Karpas-422 (cell line): ENCODE measurements around the gene DYSF. TPM values are rescaled to one million over a fixed set of nuclear protein-coding genes. Genes with fewer than 3 reads are reported as not detected.

Experiments
- DNase-seq: peaks from one replicate; pipeline ENCODE4 v3.0.0-alpha.2; 2015
- H2AFZ ChIP-seq: fragments of 200-600 bp; sonication (generic); 2 replicates; pipeline ENCODE4 v1.6.1; 2014; ENCODE audit warnings: antibody characterized with exemption, low read length, mixed read lengths
- H3K27ac ChIP-seq: fragments of 200-600 bp; sonication (generic); 2 replicates; pipeline ENCODE4 v1.5.1; 2014; ENCODE audit warnings: mild to moderate bottlenecking, low read length, moderate library complexity
- H3K27me3 ChIP-seq: fragments of 200-600 bp; sonication (generic); 2 replicates; pipeline ENCODE4 v1.6.1; 2014; ENCODE audit warnings: low read length, mixed read lengths
- H3K36me3 ChIP-seq: fragments of 200-600 bp; sonication (generic); 2 replicates; pipeline ENCODE4 v1.6.1; 2014; ENCODE audit warnings: low read length, mixed read lengths; ENCODE audit not compliant: insufficient read depth
- H3K4me1 ChIP-seq: fragments of 200-600 bp; sonication (generic); 2 replicates; pipeline ENCODE4 v1.6.1; 2014; ENCODE audit warnings: mild to moderate bottlenecking, low read length, mixed read lengths
- H3K4me2 ChIP-seq: fragments of 200-600 bp; sonication (generic); 2 replicates; pipeline ENCODE4 v1.6.1; 2014; ENCODE audit warnings: low read length, low read depth, mild to moderate bottlenecking; ENCODE audit not compliant: poor library complexity, severe bottlenecking
- H3K4me3 ChIP-seq: fragments of 200-600 bp; sonication (generic); 2 replicates; pipeline ENCODE4 v1.5.1; 2014; ENCODE audit warnings: mild to moderate bottlenecking, antibody characterized with exemption, low read length, mixed read lengths
- H3K79me2 ChIP-seq: fragments of 200-600 bp; sonication (generic); 2 replicates; pipeline ENCODE4 v1.6.1; 2014; ENCODE audit warnings: mild to moderate bottlenecking, low read length, mixed read lengths
- H3K9ac ChIP-seq: fragments of 200-600 bp; sonication (generic); 2 replicates; pipeline ENCODE4 v1.6.0; 2014; ENCODE audit warnings: low read length
- H3K9me2 ChIP-seq: fragments of 200-600 bp; sonication (generic), shearing (Covaris generic); replicated peaks from 2 replicates; pipeline ENCODE4 v1.6.0; 2014; ENCODE audit warnings: mild to moderate bottlenecking, low read length, moderate library complexity; ENCODE audit not compliant: insufficient read depth
- H3K9me3 ChIP-seq: fragments of 300-700, 200-600 bp; sonication (generic); 2 replicates; pipeline ENCODE4 v1.6.1; 2014; ENCODE audit warnings: low read length, mixed read lengths
- H4K20me1 ChIP-seq: fragments of 200-600 bp; sonication (generic); 2 replicates; pipeline ENCODE4 v1.6.1; 2014; ENCODE audit warnings: mild to moderate bottlenecking, antibody characterized with exemption, low read length, low read depth; ENCODE audit not compliant: insufficient read depth
- total RNA-seq: library from RNA; depleted of rRNA; stranded (reverse); fragments of >200 nt; shearing (Covaris generic); gene quantifications from 2 replicates; pipeline ENCODE4 v1.2.3, GENCODE V29; 2014; ENCODE audit warnings: low replicate concordance

Gene DYSF
- total RNA-seq, 1 experiment from 2014 or later: not detected

DNA sequence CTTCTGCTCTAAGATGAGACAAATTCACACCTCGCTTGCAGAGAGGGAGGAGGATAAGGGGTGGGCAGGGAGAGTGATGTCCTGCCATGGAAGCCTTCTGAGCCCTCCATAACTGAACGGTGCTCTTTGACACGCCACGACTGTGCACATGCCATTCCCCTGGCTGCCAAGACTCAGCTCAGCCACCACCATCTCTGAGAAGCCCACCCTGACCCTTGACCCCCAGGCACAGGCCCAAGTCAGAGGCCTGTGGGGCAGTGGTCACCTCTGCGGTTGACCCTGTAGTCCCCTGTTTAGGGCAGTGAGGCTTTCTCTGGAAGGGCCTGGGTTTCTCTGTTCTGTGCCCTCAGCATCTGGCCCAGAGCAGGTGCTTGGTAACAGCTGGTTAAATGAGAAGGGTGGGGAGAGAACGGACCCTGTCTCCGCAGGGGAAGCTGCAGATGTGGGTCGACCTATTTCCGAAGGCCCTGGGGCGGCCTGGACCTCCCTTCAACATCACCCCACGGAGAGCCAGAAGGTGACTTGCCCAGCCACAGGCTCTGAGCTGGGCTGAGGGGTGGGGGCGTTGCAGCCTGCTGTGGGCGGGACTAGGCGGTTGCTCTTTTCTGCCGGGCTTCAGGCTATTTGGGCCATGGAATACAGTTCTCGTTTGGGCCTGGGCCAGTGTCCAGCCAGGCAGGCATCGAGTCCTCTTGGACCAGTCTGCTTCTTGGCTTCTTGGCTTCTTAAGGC, 215.1 kb downstream of the DYSF start:
- no peaks in the 10 kb centered on the region for H3K79me2 ChIP-seq
- no peak for DNase-seq
- H4K20me1 ChIP-seq: no peaks in the 10 kb centered on the region
- no peak overlapping the region for H3K9ac ChIP-seq
- H3K4me1 ChIP-seq: no peaks in the 10 kb centered on the region
- no peak overlapping the region for H2AFZ ChIP-seq
- no peak overlapping the region for H3K4me2 ChIP-seq
- H3K27ac ChIP-seq: no peak overlapping the region
- H3K4me3 ChIP-seq: no peak overlapping the region
- H3K9me2 ChIP-seq: no peaks in the 10 kb centered on the region
- H3K36me3 ChIP-seq: no peaks in the 10 kb centered on the region
- no peaks in the 10 kb centered on the region for H3K27me3 ChIP-seq
- no peaks in the 10 kb centered on the region for H3K9me3 ChIP-seq

DNA sequence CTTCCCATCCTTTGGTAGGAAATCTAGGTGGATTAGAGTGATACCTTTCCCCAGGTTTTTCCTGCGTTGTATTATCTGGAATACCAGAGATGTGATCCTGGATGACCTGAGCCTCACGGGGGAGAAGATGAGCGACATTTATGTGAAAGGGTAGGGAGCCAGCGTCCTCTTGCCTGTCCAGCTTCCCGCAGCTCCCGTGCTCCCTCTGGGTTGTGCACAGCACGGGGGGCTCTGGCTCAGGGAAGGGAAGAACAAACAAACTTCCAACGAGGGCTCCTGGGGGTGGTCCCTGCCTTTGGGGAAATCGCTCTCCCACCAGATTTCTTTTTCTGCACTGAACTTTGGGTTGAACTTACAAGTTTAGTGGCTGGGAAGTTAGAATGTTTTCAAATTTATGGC, 215.7 kb downstream of the DYSF start:
- Histone ChIP-seq H3K36me3 (no peaks in the 10 kb centered on the region), H2AFZ (no peak overlapping the region), H3K4me3 (no peak overlapping the region), H3K79me2 (no peaks in the 10 kb centered on the region), H3K4me2 (no peak overlapping the region), H3K9me2 (no peaks in the 10 kb centered on the region), H3K27me3 (no peaks in the 10 kb centered on the region), H3K4me1 (no peaks in the 10 kb centered on the region), H3K9ac (no peak overlapping the region), H3K27ac (no peak overlapping the region), H3K9me3 (no peaks in the 10 kb centered on the region), H4K20me1 (no peaks in the 10 kb centered on the region)
- DNase-seq: no peak

DNA sequence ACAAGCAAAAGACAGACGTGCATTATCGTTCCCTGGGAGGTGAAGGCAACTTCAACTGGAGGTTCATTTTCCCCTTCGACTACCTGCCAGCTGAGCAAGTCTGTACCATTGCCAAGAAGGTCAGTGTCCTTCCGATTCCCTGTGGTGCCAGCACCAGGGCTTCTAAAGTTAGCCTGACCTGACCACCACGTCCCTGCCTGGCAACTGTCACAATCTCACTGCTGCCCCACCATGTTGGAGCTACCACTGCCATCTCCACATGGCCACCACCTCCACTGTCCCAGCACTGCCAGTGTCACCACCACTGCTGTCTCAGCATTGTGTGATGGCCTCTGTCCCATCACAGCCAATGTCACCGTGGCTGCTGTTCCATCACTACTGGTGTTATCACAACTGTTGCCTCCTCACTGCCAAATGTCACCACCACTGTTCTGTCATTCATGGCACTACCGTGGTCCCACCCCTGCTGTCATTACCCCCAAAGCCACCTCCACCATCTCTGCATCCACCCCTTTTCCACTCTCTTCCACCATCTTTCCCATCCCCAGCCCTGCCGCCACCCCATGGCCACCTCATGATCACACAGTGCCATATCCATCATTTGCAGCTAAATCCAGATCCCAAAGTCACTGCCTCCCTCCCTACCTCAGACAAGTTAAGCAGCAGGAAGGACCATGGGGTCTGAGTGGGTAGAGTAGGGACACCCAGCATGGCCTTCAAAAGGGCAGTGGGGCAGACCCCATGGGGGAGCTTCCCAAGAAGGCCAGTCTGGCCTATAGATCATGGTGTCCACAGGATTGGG, 216.5 kb downstream of the DYSF start:
- Histone ChIP-seq H3K4me2 (no peak overlapping the region), H3K27me3 (no peaks in the 10 kb centered on the region), H3K4me1 (no peaks in the 10 kb centered on the region), H2AFZ (no peak overlapping the region), H3K27ac (no peak overlapping the region), H3K36me3 (no peaks in the 10 kb centered on the region), H3K9me3 (no peaks in the 10 kb centered on the region), H3K9me2 (no peaks in the 10 kb centered on the region), H3K4me3 (no peak overlapping the region), H3K79me2 (no peaks in the 10 kb centered on the region), H4K20me1 (no peaks in the 10 kb centered on the region), H3K9ac (no peak overlapping the region)
- DNase-seq: no peak

DNA sequence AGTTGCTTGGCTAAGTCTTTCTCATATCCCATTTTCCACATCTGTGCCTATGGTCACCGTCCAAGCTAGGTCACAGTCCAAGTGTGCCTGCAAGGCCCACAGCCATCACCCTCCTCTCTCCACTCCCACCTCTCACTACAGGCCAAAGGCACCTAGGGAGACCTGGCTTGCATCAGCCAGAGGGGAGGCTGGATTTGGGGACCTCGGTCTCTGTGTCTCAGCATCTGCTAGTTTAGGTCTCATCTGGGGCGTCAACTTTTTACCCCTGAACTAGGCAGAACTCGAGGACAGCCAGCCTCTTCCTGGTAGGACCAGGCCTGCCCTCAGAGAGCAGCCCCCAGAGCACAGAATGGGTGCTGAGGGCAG, 217.1 kb downstream of the DYSF start:
- Histone ChIP-seq H3K4me1 (no peaks in the 10 kb centered on the region), H3K27me3 (no peaks in the 10 kb centered on the region), H3K27ac (no peak overlapping the region), H3K4me3 (no peak overlapping the region), H3K36me3 (no peaks in the 10 kb centered on the region), H3K4me2 (no peak overlapping the region), H3K9me2 (no peaks in the 10 kb centered on the region), H3K9ac (no peak overlapping the region), H2AFZ (no peak overlapping the region), H3K9me3 (no peaks in the 10 kb centered on the region), H4K20me1 (no peaks in the 10 kb centered on the region), H3K79me2 (no peaks in the 10 kb centered on the region)
- DNase-seq: no peak

DNA sequence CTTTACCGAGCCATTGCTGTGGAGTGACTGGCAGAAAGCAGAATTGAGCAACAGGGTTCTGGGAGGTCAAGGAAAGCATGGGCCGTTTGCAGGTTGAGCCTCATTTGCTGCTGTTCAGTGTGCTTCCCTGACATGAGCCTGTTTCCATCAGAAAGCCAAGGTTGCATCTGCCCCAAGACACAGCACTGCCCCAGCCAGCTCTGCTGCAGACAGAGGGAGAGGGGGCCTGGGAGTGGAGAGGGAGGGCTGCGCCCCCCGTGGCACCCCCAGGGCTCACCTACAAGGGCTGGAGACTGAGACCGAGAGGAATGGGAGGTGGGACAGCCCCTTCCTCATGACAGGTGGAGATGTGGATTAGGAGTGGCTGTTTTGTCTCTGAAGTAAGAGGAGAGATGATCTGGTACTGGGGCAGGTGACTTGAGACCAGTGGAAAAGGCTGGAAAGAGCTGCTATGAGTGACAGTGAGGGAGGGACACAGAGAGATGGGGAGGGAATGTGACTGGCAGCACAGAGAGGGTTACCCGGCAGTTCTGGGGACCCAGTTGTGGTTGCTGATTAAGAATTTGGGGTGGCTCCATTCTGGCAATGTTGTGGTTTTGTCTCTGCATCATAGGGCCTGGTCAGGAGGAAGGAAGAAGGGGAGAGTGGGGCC, 218.0 kb downstream of the DYSF start:
- no peak overlapping the region for H3K9ac ChIP-seq
- no peaks in the 10 kb centered on the region for H3K9me3 ChIP-seq
- no peaks in the 10 kb centered on the region for H4K20me1 ChIP-seq
- no peaks in the 10 kb centered on the region for H3K79me2 ChIP-seq
- H3K4me2 ChIP-seq: no peak overlapping the region
- no peak overlapping the region for H3K4me3 ChIP-seq
- H3K27me3 ChIP-seq: no peaks in the 10 kb centered on the region
- no peak overlapping the region for H3K27ac ChIP-seq
- no peak for DNase-seq
- no peaks in the 10 kb centered on the region for H3K36me3 ChIP-seq
- H3K9me2 ChIP-seq: no peaks in the 10 kb centered on the region
- H3K4me1 ChIP-seq: no peaks in the 10 kb centered on the region
- no peak overlapping the region for H2AFZ ChIP-seq

DNA sequence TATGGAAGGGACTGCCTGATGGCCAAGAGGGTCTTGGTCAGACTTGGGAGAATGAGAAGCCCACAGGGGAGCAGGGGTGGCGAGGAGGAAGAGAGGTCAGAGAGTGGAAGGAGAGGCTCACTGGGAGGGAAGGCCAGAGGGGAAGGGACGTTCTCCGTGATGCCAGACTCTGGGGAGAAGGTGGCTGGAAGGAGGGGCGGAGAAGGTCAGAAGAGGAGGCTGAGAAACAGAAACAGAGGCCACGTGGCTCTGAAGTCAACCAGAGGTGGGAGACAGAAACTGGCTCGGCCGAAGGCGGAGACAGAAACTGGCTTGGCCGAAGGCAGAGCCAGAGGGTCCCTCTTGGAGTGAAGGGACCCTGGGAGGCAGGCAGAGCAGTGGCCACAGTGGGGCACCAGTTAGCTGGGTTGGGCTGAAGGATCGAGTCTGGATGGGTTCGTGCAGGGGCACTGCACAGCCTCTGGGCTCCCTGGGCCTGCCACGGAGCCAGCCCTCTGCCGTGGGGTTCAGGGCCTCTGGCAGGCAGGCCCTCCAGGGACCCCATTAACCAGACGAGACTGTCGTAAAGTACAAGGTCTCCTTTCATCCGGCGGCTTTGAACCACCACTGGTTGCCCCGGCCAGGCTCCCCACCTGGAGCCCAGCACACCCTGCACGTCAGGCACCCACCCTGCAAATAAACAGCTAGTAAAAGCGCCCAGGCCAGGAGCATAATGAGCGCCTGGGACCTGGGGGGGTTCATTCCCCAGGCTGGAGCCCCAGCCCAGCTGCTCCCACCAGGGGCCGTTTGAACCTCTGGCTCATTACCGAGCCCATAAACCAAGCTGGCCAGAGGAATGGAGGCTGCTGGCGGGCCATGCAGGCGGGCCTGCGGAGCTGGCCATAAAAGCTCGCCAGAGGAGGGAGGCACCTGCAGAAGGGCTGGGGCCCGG, 218.8 kb downstream of the DYSF start:
- H3K27me3 ChIP-seq: no peaks in the 10 kb centered on the region
- no peak overlapping the region for H3K4me3 ChIP-seq
- H3K9me2 ChIP-seq: no peaks in the 10 kb centered on the region
- peak; percentile 45 for DNase-seq
- H3K4me2 ChIP-seq: no peak overlapping the region
- H3K9ac ChIP-seq: no peak overlapping the region
- no peaks in the 10 kb centered on the region for H4K20me1 ChIP-seq
- no peaks in the 10 kb centered on the region for H3K79me2 ChIP-seq
- H3K4me1 ChIP-seq: no peaks in the 10 kb centered on the region
- H3K27ac ChIP-seq: no peak overlapping the region
- no peak overlapping the region for H2AFZ ChIP-seq
- no peaks in the 10 kb centered on the region for H3K36me3 ChIP-seq
- no peaks in the 10 kb centered on the region for H3K9me3 ChIP-seq

DNA sequence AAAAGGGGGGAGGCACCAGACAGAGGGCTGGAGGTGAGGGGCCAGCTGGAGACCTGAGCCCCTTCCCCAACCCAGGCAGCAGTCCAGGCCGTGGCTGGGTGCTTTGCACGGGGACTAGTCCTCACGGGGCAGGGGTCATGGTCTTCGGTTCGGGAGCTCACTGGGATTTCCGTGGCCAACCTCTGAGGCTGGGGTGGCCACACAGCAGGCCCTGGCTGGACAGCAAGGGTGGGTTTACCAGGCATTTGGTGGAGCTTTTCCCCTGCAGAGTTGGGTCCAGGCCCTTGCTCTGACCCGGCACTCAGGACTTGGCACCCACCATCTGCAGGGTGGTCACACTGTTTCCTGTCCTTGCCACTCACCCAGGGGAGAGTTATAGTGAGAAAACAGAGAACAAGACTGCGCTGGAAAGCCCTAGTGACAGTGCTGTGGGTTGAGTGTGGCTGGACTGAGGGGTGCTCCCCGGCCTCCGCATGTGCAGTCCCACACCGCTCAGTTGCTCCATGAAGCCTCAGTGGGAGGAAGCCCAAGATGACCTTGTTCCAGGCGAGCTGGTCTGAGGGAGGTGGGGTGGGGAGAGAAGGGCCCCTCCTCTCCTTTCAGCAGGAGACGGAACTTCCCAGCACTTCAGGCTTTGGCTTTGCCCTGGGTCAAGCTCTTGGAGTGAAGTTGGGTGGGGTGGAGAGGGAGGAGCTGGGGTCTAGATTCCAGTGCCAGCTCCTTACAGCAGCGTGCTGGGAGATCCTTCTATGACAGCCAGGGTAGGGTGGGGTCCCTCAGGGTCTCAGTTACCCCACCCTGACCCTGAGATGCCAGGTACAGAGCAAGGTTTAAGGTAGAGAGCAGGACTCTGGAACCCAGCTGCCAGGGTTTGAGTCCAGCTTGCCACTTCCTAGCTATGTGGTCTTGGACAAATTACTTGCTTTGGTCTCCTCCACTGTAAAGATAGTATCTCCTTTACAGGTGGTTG, 219.8 kb downstream of the DYSF start:
- DNase-seq: no peak
- H3K36me3 ChIP-seq: no peaks in the 10 kb centered on the region
- no peaks in the 10 kb centered on the region for H3K79me2 ChIP-seq
- H3K27me3 ChIP-seq: no peaks in the 10 kb centered on the region
- H3K4me2 ChIP-seq: no peak overlapping the region
- no peaks in the 10 kb centered on the region for H3K4me1 ChIP-seq
- H3K9me3 ChIP-seq: no peaks in the 10 kb centered on the region
- H3K27ac ChIP-seq: no peak overlapping the region
- H3K9ac ChIP-seq: no peak overlapping the region
- H3K9me2 ChIP-seq: no peaks in the 10 kb centered on the region
- no peak overlapping the region for H3K4me3 ChIP-seq
- H2AFZ ChIP-seq: no peak overlapping the region
- no peaks in the 10 kb centered on the region for H4K20me1 ChIP-seq
